Esophagus muscularis mucosa (tissue), 4 donors: ENCODE measurements around the gene GABRB3. TPM values are rescaled to one million over a fixed set of nuclear protein-coding genes. Genes with fewer than 3 reads are reported as not detected.

Experiments
- DNase-seq: peaks from one replicate; pipeline ENCODE4 v3.0.0-alpha.2; 2017; ENCODE audit errors: extremely low spot score
- H3K27ac ChIP-seq, 4 donors: fragments of 200-600 bp; sonication (generic); replicated peaks in 1 of 4; 1 replicate in 3 of 4; 2 replicates in 1 of 4; pipeline ENCODE4 v1.5.1; 2016 to 2019; ENCODE audit warnings: mild to moderate bottlenecking in 1 of 4
- H3K27me3 ChIP-seq, 4 donors: fragments of 200-600 bp; sonication (generic); one replicate each; pipeline versions ENCODE4 v1.5.1 to v1.6.0; 2016 to 2019
- H3K36me3 ChIP-seq, 4 donors: fragments of 200-600 bp; sonication (generic); one replicate each; pipeline ENCODE4 v1.5.1; 2016 to 2019
- H3K4me1 ChIP-seq, 4 donors: fragments of 200-600 bp; sonication (generic); one replicate each; pipeline ENCODE4 v1.5.1; 2016 to 2019
- H3K4me3 ChIP-seq, 4 donors: fragments of 200-600 bp; sonication (generic); 1 replicate in 2 of 4; 2 replicates in 2 of 4; pipeline ENCODE4 v1.5.1; 2016 to 2019; ENCODE audit warnings: mild to moderate bottlenecking in 4 of 4, moderate library complexity in 1 of 4
- H3K9me3 ChIP-seq, 4 donors: fragments of 200-600 bp; sonication (generic); 1 replicate in 3 of 4; 2 replicates in 1 of 4; pipeline ENCODE4 v1.5.1; 2016 to 2019
- CTCF ChIP-seq, 3 experiments: fragments of 200-600 bp in 2 of 3; fragments of 450-650 bp in 1 of 3; sonication (generic) in 2 of 3; IDR thresholded peaks; one replicate each; pipeline ENCODE4 v1.5.1; 2017 to 2019; ENCODE audit warnings: antibody characterized with exemption in 3 of 3, mild to moderate bottlenecking in 2 of 3, moderate library complexity in 1 of 3
- EP300 ChIP-seq: sonication (generic); formaldehyde crosslinking; IDR thresholded peaks from one replicate; pipeline ENCODE4 v1.6.1; 2017; ENCODE audit warnings: antibody characterized with exemption
- POLR2A ChIP-seq: fragments of 450-650 bp; IDR thresholded peaks from one replicate; pipeline ENCODE4 v1.6.1; 2017; ENCODE audit warnings: antibody characterized with exemption, moderate library complexity, mild to moderate bottlenecking, low read depth
- POLR2AphosphoS5 ChIP-seq, 2 donors: sonication (generic); formaldehyde crosslinking; IDR thresholded peaks; one replicate each; pipeline ENCODE4 v1.6.1; 2017; ENCODE audit warnings: antibody characterized with exemption in 2 of 2
- WGBS: methylation state at CpG from one replicate; pipeline ENCODE4 v1.1.5; 2018; 5-methylcytosine and 5-hydroxymethylcytosine counted together
- intact Hi-C: fragments of 100-400 bp; cut with DNase I; formaldehyde crosslinking; loops from one replicate; pipeline ENCODE4 v1.15.1; 2023
- total RNA-seq, 4 donors: library from RNA; depleted of rRNA; stranded (reverse); fragments of >200 nt; gene quantifications; one replicate each; pipeline versions ENCODE4 v1.1.0 to v1.2.1, GENCODE V29; 2016

Gene GABRB3
- total RNA-seq, 4 donors from 2014 or later = 3.0 to 7.9 (median 4.2) TPM

GRCh38 chr15:26634319-26634718 lies 138.5 kb downstream of the GABRB3 start:
- 80% methylated on average over 5 of the region's 5 CpGs for WGBS
- H3K27me3 ChIP-seq = no peaks in the 10 kb centered on the region
- intact Hi-C loops = no loop called here

GRCh38 chr15:26632500-26632899 lies 140.4 kb downstream of the GABRB3 start:
- Histone ChIP-seq H3K27ac (no peak overlapping the region), H3K9me3 (no peaks in the 10 kb centered on the region), H3K27me3 (no peaks in the 10 kb centered on the region), H3K4me3 (no peak overlapping the region), H3K36me3 (no peaks in the 10 kb centered on the region), H3K4me1 (peaks cover 0 to 5% (median 0%) of the 10 kb centered on the region in 4 donors)
- no peak for DNase-seq
- WGBS = 42% methylated on average over 4 of the region's 4 CpGs
- intact Hi-C loops = no loop called here
- TF ChIP-seq POLR2A (no peak), CTCF (IDR thresholded peaks at IDR 0.05) (no peak), EP300 (no peak), POLR2AphosphoS5 (IDR thresholded peaks at IDR 0.05) (no peak)

More at GRCh38 chr15:26634319-26634718, 138.5 kb downstream of the GABRB3 start:
- Histone ChIP-seq H3K4me1 (no peaks in the 10 kb centered on the region), H3K27ac (no peak overlapping the region), H3K36me3 (no peaks in the 10 kb centered on the region), H3K9me3 (no peaks in the 10 kb centered on the region), H3K4me3 (no peak overlapping the region)
- no peak for DNase-seq
- TF ChIP-seq POLR2AphosphoS5 (IDR thresholded peaks at IDR 0.05) = no peak
- no peak for TF ChIP-seq EP300
- no peak for TF ChIP-seq POLR2A
- no peak for TF ChIP-seq CTCF (IDR thresholded peaks at IDR 0.05)

- TF ChIP-seq POLR2A (no peak), CTCF (IDR thresholded peaks at IDR 0.05) (no peak), EP300 (no peak), POLR2AphosphoS5 (IDR thresholded peaks at IDR 0.05) (no peak)
- Histone ChIP-seq H3K27ac (no peak overlapping the region), H3K4me1 (peaks cover 0 to 5% (median 0%) of the 10 kb centered on the region in 4 donors), H3K9me3 (no peaks in the 10 kb centered on the region), H3K4me3 (no peak overlapping the region), H3K27me3 (no peaks in the 10 kb centered on the region), H3K36me3 (no peaks in the 10 kb centered on the region)
- peak; percentile 55 for DNase-seq
- WGBS = 85% methylated on average over 6 of the region's 6 CpGs
- intact Hi-C loops = no loop called here
Measured at GRCh38 chr15:26631894-26632293, 141.0 kb downstream of the GABRB3 start.

- Histone ChIP-seq H3K36me3 (no peaks in the 10 kb centered on the region), H3K9me3 (no peaks in the 10 kb centered on the region), H3K27me3 (no peaks in the 10 kb centered on the region), H3K4me1 (peaks cover 0 to 5% (median 0%) of the 10 kb centered on the region in 4 donors), H3K4me3 (no peak overlapping the region), H3K27ac (no peak overlapping the region)
- intact Hi-C loops = no loop called here
- no peak for TF ChIP-seq POLR2A
- TF ChIP-seq EP300 = no peak
- TF ChIP-seq CTCF (IDR thresholded peaks at IDR 0.05) = no peak
- TF ChIP-seq POLR2AphosphoS5 (IDR thresholded peaks at IDR 0.05) = no peak
- 61% methylated on average over 4 of the region's 4 CpGs for WGBS
- peak; percentile 87 for DNase-seq
Measured at GRCh38 chr15:26630857-26631256, 142.0 kb downstream of the GABRB3 start.

GRCh38 chr15:26628879-26629529 lies 143.9 kb downstream of the GABRB3 start:
- Histone ChIP-seq H3K4me1 (peaks cover 0 to 5% (median 0%) of the 10 kb centered on the region in 4 donors), H3K4me3 (peak overlapping the region; percentile 20 to 48 (median 34)), H3K9me3 (no peaks in the 10 kb centered on the region), H3K27me3 (no peaks in the 10 kb centered on the region), H3K27ac (peak overlapping the region in 2 of 4 donors; percentile 4 to 28), H3K36me3 (no peaks in the 10 kb centered on the region)
- DNase-seq = no peak
- TF ChIP-seq POLR2A = no peak
- TF ChIP-seq EP300 = no peak
- TF ChIP-seq CTCF (IDR thresholded peaks at IDR 0.05) = no peak
- TF ChIP-seq POLR2AphosphoS5 (IDR thresholded peaks at IDR 0.05) = no peak
- 83% methylated on average over 26 of the region's 41 CpGs for WGBS
- intact Hi-C loops = no loop called here
